Heart left ventricle (tissue), 16 donors: ENCODE measurements around the gene NFKBIB. TPM values are rescaled to one million over a fixed set of nuclear protein-coding genes. Genes with fewer than 3 reads are reported as not detected.
A peak's percentile ranks its signal among the peaks of the same experiment; 100 is the strongest.

Source experiments
- ATAC-seq, 4 donors: fragments of 200-7000 bp; cut with Tn5 transposase; one replicate each; pipeline ENCODE4 v1.9.1; 2020 to 2022; ENCODE audit warnings: moderate library complexity in 4 of 4, mild to moderate bottlenecking in 3 of 4, moderate number of reproducible peaks in 1 of 4
- DNase-seq, 5 donors: peaks; one replicate each; pipeline ENCODE4 v3.0.0-alpha.2; 2020
- H3K27ac ChIP-seq, 12 donors: fragments of 200-600 bp; sonication (generic) in 4 of 12; one replicate each; pipeline versions ENCODE4 v1.5.0 to v1.8.0; 2016 to 2022; ENCODE audit warnings: mild to moderate bottlenecking in 2 of 12
- H3K27me3 ChIP-seq, 9 donors: fragments of 200-600 bp; sonication (generic) in 2 of 9; one replicate each; pipeline versions ENCODE4 v1.5.1 to v1.8.0; 2016 to 2022; ENCODE audit warnings: mild to moderate bottlenecking in 3 of 9
- H3K36me3 ChIP-seq, 9 donors: fragments of 200-600 bp; sonication (generic) in 2 of 9; one replicate each; pipeline versions ENCODE4 v1.5.0 to v1.8.0; 2018 to 2022; ENCODE audit warnings: mild to moderate bottlenecking in 2 of 9
- H3K4me1 ChIP-seq, 12 donors: fragments of 200-600 bp; sonication (generic) in 4 of 12; one replicate each; pipeline versions ENCODE4 v1.5.0 to v1.8.0; 2016 to 2022; ENCODE audit warnings: mild to moderate bottlenecking in 3 of 12
- H3K4me3 ChIP-seq, 12 donors: fragments of 200-600 bp; sonication (generic) in 4 of 12; one replicate each; pipeline versions ENCODE4 v1.5.0 to v1.8.0; 2017 to 2022; ENCODE audit warnings: mild to moderate bottlenecking in 9 of 12, moderate library complexity in 4 of 12
- H3K9me3 ChIP-seq, 12 donors: fragments of 200-600 bp; sonication (generic) in 4 of 12; one replicate each; pipeline versions ENCODE4 v1.5.0 to v1.8.0; 2016 to 2022; ENCODE audit warnings: mild to moderate bottlenecking in 1 of 12
- POLR2A ChIP-seq, 2 donors: fragments of 450-650 bp; IDR thresholded peaks; one replicate each; pipeline ENCODE4 v1.6.1; 2017; ENCODE audit warnings: antibody characterized with exemption in 2 of 2, mild to moderate bottlenecking in 2 of 2, moderate library complexity in 2 of 2
- WGBS, 4 donors: extraction: QIAGEN DNeasy Blood & Tissue Kit in 2 of 4; methylation state at CpG; one replicate each; pipeline versions ENCODE4 v1.1.5 to v1.1.7; 2013 to 2018; 5-methylcytosine and 5-hydroxymethylcytosine counted together
- intact Hi-C, 10 donors: fragments of 100-400 bp; cut with DNase I; formaldehyde crosslinking; loops; one replicate each; pipeline versions ENCODE4 v1.11.1 to v1.14.2; 2022
- polyA plus RNA-seq, 2 donors: library from polyadenylated mRNA; stranded (reverse); fragments of 200-250 nt; gene quantifications; one replicate each; pipeline ENCODE4 v1.2.3, GENCODE V29; 2013
- total RNA-seq, 9 donors: library from RNA; depleted of rRNA in 2 of 9; stranded (reverse); fragments of >200 nt in 2 of 9; fragmentation: NEBNext Ultra II Directional in 3 of 9; extraction: Animal tissue kit (Norgen Biotek cat#: 25700) in 3 of 9; gene quantifications; one replicate each; pipeline versions ENCODE4 v1.1.0 to v1.2.4, GENCODE V29; 2016 to 2023
- TF ChIP-seq, protein P1 (sequence below), 12 donors: fragments of 200-600 bp; sonication (generic) in 4 of 12; IDR thresholded peaks; one replicate each; pipeline versions ENCODE4 v1.5.0 to v1.8.0; 2018 to 2022; ENCODE audit warnings: antibody characterized with exemption in 12 of 12, mild to moderate bottlenecking in 5 of 12
- donor health status: ischemic (EF 13 %, LVEDD 7.1; RV severe dilation, severe dysfunction).
- donor health status: healthy with polysubstance abuse.
- donor health status: DM: no; HTN: yes; CAD: no.
- donor health status: DM: no; HTN: no; CAD: no.
- donor health status: ischemic (EF 25% LVEDD 6.9; RV normal size, moderate dysfunction).
- donor health status: ischemic (EF 25% LVEDD 5.7; RV mildly dilated, moderate dysfunction).
- donor health status: healthy.
- donor health status: DM: yes; HTN: yes; CAD: no.
- donor health status: ischemic (EF 35%, LVEDD 5.7; RV mildly dilated, moderate dysfunction).
- donor health status: nonischemic (EF 11% LVEDD 7.7; RV severe dilation, severe dysfunction).
- donor health status: DM: yes; HTN: yes; CAD: no.
- donor health status: PGD.
- donor health status: ischemic (EF 29% LVEDD 5.4; RV normal size, mild dysfunction).
- donor health status: nonischemic (EF 23%, LVEDD 6.1; RV moderate dilation, normal function).

NFKBIB gene
- total and polyA plus RNA-seq, 11 donors = 17.2 to 90.4 (median 24.0) TPM

GRCh38 chr19:38915329-38916321 lies 15.9 kb downstream of the NFKBIB start:
- Histone ChIP-seq H3K27me3 (peaks cover 0 to 16% (median 0%) of the 10 kb centered on the region in 9 donors), H3K4me3 (no peak overlapping the region), H3K27ac (no peak overlapping the region), H3K36me3 (peaks cover 0 to 3% (median 0%) of the 10 kb centered on the region in 9 donors), H3K9me3 (no peaks in the 10 kb centered on the region), H3K4me1 (no peaks in the 10 kb centered on the region)
- intact Hi-C loops = no loop called here
- DNase-seq (peak in 2 of 5 donors; percentile 13 to 19), ATAC-seq (no peak)
- TF ChIP-seq, protein P1, sequence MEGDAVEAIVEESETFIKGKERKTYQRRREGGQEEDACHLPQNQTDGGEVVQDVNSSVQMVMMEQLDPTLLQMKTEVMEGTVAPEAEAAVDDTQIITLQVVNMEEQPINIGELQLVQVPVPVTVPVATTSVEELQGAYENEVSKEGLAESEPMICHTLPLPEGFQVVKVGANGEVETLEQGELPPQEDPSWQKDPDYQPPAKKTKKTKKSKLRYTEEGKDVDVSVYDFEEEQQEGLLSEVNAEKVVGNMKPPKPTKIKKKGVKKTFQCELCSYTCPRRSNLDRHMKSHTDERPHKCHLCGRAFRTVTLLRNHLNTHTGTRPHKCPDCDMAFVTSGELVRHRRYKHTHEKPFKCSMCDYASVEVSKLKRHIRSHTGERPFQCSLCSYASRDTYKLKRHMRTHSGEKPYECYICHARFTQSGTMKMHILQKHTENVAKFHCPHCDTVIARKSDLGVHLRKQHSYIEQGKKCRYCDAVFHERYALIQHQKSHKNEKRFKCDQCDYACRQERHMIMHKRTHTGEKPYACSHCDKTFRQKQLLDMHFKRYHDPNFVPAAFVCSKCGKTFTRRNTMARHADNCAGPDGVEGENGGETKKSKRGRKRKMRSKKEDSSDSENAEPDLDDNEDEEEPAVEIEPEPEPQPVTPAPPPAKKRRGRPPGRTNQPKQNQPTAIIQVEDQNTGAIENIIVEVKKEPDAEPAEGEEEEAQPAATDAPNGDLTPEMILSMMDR (IDR thresholded peaks at IDR 0.05) = no peak
- no peak for TF ChIP-seq POLR2A (IDR thresholded peaks at IDR 0.05)
- WGBS, 4 donors = 90 to 92% (median 92%) methylated on average over 24 to 44 of the region's 44 CpGs

DNA sequence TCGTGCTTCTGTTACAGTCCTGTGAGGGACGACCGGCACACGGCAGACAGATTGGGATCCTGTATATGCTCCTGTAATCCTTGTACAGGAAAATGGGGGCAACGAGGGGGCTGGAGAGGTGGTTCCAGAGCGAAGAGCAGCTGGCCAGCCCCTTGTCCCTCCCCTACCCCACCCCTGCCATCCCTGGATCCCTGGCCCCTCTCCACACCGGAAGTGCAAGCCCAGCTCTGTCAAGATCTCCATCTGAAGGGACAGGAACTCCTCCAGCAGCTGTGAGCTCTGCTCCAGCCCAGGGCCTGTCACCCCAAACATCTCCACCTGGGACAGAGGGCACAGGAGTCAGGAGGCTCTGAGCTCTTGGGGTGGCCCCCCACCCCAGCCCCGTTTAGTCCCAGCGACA lies 17.7 kb downstream of the NFKBIB start:
- TF ChIP-seq, protein P1 (IDR thresholded peaks at IDR 0.05) = no peak
- no peak for TF ChIP-seq POLR2A (IDR thresholded peaks at IDR 0.05)
- H3K4me1 ChIP-seq = no peaks in the 10 kb centered on the region
- WGBS, 4 donors = 75 to 85% (median 81%) methylated on average over 8 to 9 of the region's 9 CpGs
- no peak overlapping the region for H3K27ac ChIP-seq
- H3K9me3 ChIP-seq = no peaks in the 10 kb centered on the region
- ATAC-seq (no peak), DNase-seq (peak in 1 of 5 donors; percentile 17)
- peaks cover 0 to 15% (median 8%) of the 10 kb centered on the region in 9 donors for H3K36me3 ChIP-seq
- no peaks in the 10 kb centered on the region for H3K27me3 ChIP-seq
- intact Hi-C loops = no loop called here
- H3K4me3 ChIP-seq = no peak overlapping the region

- no peaks in the 10 kb centered on the region for H3K9me3 ChIP-seq
- no peaks in the 10 kb centered on the region for H3K4me1 ChIP-seq
- TF ChIP-seq, protein P1 (IDR thresholded peaks at IDR 0.05) = peak in 2 of 12 donors; percentile 4 to 11
- TF ChIP-seq POLR2A (IDR thresholded peaks at IDR 0.05) = no peak
- DNase-seq = peak in 1 of 5 donors; percentile 23
- peaks cover 0 to 16% (median 8%) of the 10 kb centered on the region in 9 donors for H3K36me3 ChIP-seq
- intact Hi-C loops = no loop called here
- no peak overlapping the region for H3K4me3 ChIP-seq
- no peak overlapping the region for H3K27ac ChIP-seq
- 81 to 84% (median 81%) methylated on average over 13 of the region's 13 CpGs for WGBS, 4 donors
- ATAC-seq = peak in 2 of 4 donors; percentile 11 to 36
- no peaks in the 10 kb centered on the region for H3K27me3 ChIP-seq
These were observed 18.2 kb downstream of the NFKBIB start for GRCh38 chr19:38917921-38918491.

DNA sequence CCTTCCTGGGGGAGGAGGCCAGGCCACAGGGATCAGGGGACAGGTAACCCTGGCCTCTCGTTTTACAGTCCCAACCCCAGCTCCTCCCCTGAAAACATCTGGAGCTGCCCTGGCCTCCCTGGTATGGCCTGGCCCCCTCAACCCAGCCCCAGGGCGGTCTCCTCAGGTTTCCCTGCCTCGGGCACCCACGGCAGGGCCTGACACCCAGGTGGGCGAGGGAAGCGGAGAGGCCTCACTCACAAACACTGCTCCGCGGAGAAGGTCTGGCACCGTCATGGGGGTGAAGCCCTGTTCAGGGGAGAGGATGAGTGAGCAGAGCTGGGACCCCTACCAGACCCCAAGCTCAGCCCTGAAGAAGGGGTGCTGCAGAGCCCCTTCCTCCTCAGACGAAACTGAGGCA lies 18.8 kb downstream of the NFKBIB start:
- Histone ChIP-seq H3K27me3 (no peaks in the 10 kb centered on the region), H3K9me3 (no peaks in the 10 kb centered on the region), H3K27ac (no peak overlapping the region), H3K4me3 (no peak overlapping the region), H3K4me1 (no peaks in the 10 kb centered on the region), H3K36me3 (peaks cover 0 to 17% (median 8%) of the 10 kb centered on the region in 9 donors)
- intact Hi-C loops = no loop called here
- no peak for ATAC-seq
- peak in 1 of 5 donors; percentile 14 for DNase-seq
- WGBS, 4 donors = 81 to 94% (median 92%) methylated on average over 6 to 10 of the region's 10 CpGs
- TF ChIP-seq, protein P1 (IDR thresholded peaks at IDR 0.05) = no peak
- TF ChIP-seq POLR2A (IDR thresholded peaks at IDR 0.05) = no peak
